Parathyroid adenoma (tissue), 2 donors: ENCODE measurements around the gene UBE2C.

Experiments
- H2AFZ ChIP-seq: fragments of 300-600 bp; sonication (generic); one replicate; pipeline ENCODE4 v1.7.0; 2017; ENCODE audit warnings: antibody characterized with exemption, mild to moderate bottlenecking
- H3K27ac ChIP-seq: fragments of 300-600 bp; sonication (generic); one replicate; pipeline ENCODE4 v1.7.0; 2017
- H3K27me3 ChIP-seq: fragments of 300-600 bp; sonication (generic); one replicate; pipeline ENCODE4 v1.7.0; 2017; ENCODE audit warnings: low read length; ENCODE audit not compliant: control insufficient read depth, insufficient read depth
- H3K36me3 ChIP-seq: fragments of 300-600 bp; sonication (generic); one replicate; pipeline ENCODE4 v1.7.0; 2017; ENCODE audit warnings: low read length; ENCODE audit not compliant: control insufficient read depth, insufficient read depth
- H3K4me1 ChIP-seq: fragments of 300-600 bp; sonication (generic); one replicate; pipeline ENCODE4 v1.7.0; 2017; ENCODE audit warnings: control low read depth
- H3K4me2 ChIP-seq: fragments of 300-600 bp; sonication (generic); one replicate; pipeline ENCODE4 v1.7.0; 2017; ENCODE audit warnings: low read length
- H3K4me3 ChIP-seq: fragments of 300-600 bp; sonication (generic); one replicate; pipeline ENCODE4 v1.7.0; 2017; ENCODE audit warnings: low read depth, low read length
- H3K79me2 ChIP-seq: fragments of 300-600 bp; sonication (generic); one replicate; pipeline ENCODE4 v1.7.0; 2017; ENCODE audit warnings: control low read depth
- H3K9ac ChIP-seq: fragments of 300-600 bp; sonication (generic); one replicate; pipeline ENCODE4 v1.7.0; 2017; ENCODE audit warnings: mild to moderate bottlenecking
- H3K9me3 ChIP-seq: fragments of 300-600 bp; sonication (generic); one replicate; pipeline ENCODE4 v1.7.0; 2017; ENCODE audit warnings: low read length; ENCODE audit not compliant: control insufficient read depth
- TF ChIP-seq, protein P1 (sequence below): fragments of 300-600 bp; sonication (generic); IDR thresholded peaks from one replicate; pipeline ENCODE4 v1.7.0; 2017; ENCODE audit warnings: antibody characterized with exemption, mild to moderate bottlenecking
- donor health status: primary hyperparathyroidism.

UBE2C gene

GRCh38 chr20:45857114-45857881, 44.9 kb downstream of the UBE2C start, which contains the start of the genes ACOT8 and ZSWIM3:
TSS of gene ACOT8 (minus strand) at chr20:45857392. CDS start at chr20:45857315, 77 bp downstream.
TSS of gene ZSWIM3 (plus strand) at chr20:45857614. CDS start at chr20:45857826, 212 bp downstream.
- H3K9ac ChIP-seq = peak within 1 kb of the TSS; percentile 82

GRCh38 chr20:45857882-45858216, 45.4 kb downstream of the UBE2C start:
- Histone ChIP-seq H3K79me2 (peaks cover 31% of the 10 kb centered on the region), H3K9me3 (no peaks in the 10 kb centered on the region), H3K9ac (no peak overlapping the region), H3K27me3 (no peaks in the 10 kb centered on the region), H3K4me1 (peaks cover 10% of the 10 kb centered on the region), H3K27ac (peak overlapping the region; percentile 87), H3K4me3 (peak overlapping the region; percentile 84), H2AFZ (peak overlapping the region; percentile 99), H3K36me3 (no peaks in the 10 kb centered on the region), H3K4me2 (peak overlapping the region; percentile 98)
- TF ChIP-seq, protein P1, sequence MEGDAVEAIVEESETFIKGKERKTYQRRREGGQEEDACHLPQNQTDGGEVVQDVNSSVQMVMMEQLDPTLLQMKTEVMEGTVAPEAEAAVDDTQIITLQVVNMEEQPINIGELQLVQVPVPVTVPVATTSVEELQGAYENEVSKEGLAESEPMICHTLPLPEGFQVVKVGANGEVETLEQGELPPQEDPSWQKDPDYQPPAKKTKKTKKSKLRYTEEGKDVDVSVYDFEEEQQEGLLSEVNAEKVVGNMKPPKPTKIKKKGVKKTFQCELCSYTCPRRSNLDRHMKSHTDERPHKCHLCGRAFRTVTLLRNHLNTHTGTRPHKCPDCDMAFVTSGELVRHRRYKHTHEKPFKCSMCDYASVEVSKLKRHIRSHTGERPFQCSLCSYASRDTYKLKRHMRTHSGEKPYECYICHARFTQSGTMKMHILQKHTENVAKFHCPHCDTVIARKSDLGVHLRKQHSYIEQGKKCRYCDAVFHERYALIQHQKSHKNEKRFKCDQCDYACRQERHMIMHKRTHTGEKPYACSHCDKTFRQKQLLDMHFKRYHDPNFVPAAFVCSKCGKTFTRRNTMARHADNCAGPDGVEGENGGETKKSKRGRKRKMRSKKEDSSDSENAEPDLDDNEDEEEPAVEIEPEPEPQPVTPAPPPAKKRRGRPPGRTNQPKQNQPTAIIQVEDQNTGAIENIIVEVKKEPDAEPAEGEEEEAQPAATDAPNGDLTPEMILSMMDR = no peak

More at GRCh38 chr20:45857114-45857881, 44.9 kb downstream of the UBE2C start, which contains the start of the genes ACOT8 and ZSWIM3:
- Histone ChIP-seq H3K4me1 (peaks cover 10% of the 10 kb centered on the region), H3K4me2 (peak within 1 kb of the TSS; percentile 98), H2AFZ (peak within 1 kb of the TSS; percentile 99), H3K27ac (peak within 1 kb of the TSS; percentile 87), H3K27me3 (no peaks in the 10 kb centered on the region), H3K36me3 (no peaks in the 10 kb centered on the region), H3K4me3 (peak within 1 kb of the TSS; percentile 84), H3K79me2 (peaks cover 28% of the 10 kb centered on the region), H3K9me3 (no peaks in the 10 kb centered on the region)
- TF ChIP-seq, protein P1 = no peak

- Histone ChIP-seq H2AFZ (no peak overlapping the region), H3K4me1 (peaks cover 10% of the 10 kb centered on the region), H3K79me2 (peaks cover 24% of the 10 kb centered on the region), H3K36me3 (no peaks in the 10 kb centered on the region), H3K9me3 (no peaks in the 10 kb centered on the region), H3K4me2 (no peak overlapping the region), H3K4me3 (no peak overlapping the region), H3K27me3 (no peaks in the 10 kb centered on the region), H3K9ac (no peak overlapping the region), H3K27ac (no peak overlapping the region)
- TF ChIP-seq, protein P1 = no peak
These were observed 47.5 kb downstream of the UBE2C start for GRCh38 chr20:45859916-45860315.

DNA sequence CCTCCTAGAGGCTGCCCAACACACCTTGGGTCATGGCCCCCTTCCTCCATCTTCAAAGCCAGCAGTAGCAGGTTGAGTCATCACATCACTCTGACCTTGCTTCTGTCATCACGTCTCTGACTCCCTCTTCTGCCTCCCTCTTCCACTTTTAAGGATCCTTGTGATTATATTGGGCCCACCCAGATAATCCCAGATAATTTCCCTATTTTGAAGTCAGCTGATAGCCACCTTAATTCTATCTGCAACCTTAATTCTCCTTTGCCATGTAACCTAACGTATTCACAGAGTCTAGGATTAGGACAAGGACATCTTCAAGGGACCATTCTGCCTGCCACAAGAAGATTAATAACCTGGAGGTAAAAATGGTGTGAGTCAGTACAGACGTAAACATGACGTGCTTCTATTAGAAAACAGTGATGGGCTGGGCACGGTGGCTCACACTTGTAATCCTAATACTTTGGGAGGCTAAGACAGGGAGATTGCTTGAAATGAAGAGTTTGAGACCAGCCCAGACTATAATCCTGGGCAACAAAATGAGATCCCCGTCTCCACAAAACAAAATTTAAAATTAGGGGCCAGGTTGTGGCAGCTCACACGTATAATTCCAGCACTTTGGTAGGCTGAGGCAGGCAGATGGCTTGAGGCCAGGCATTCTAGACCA, 48.2 kb downstream of the UBE2C start:
- Histone ChIP-seq H3K9me3 (no peaks in the 10 kb centered on the region), H3K4me1 (peaks cover 10% of the 10 kb centered on the region), H3K4me2 (no peak overlapping the region), H3K4me3 (no peak overlapping the region), H3K79me2 (peaks cover 20% of the 10 kb centered on the region), H3K9ac (no peak overlapping the region), H3K27me3 (no peaks in the 10 kb centered on the region), H2AFZ (no peak overlapping the region), H3K36me3 (no peaks in the 10 kb centered on the region), H3K27ac (no peak overlapping the region)
- TF ChIP-seq, protein P1 = no peak
